Epithelial cell of proximal tubule (primary cell): ENCODE data around the gene TTC29. TPM values are rescaled to one million over a fixed set of nuclear protein-coding genes. Genes with fewer than 3 reads are reported as not detected.

Experiments
- DNase-seq: peaks from one replicate; pipeline ENCODE4 v3.0.0-alpha.2; 2011; ENCODE audit warnings: low read depth
- H3K4me3 ChIP-seq: 2 replicates; pipeline ENCODE4 v1.5.1; 2011; ENCODE audit warnings: low read depth, mild to moderate bottlenecking, low read length
- total RNA-seq: library from RNA; depleted of rRNA; stranded (reverse); fragments of >200 nt; gene quantifications from 2 replicates; pipeline ENCODE4 v1.2.3, GENCODE V29; 2015
- TF ChIP-seq, protein P1 (sequence below): conservative IDR thresholded peaks from 2 replicates; pipeline ENCODE4 v1.5.1; 2012; ENCODE audit warnings: low read depth, mild to moderate bottlenecking, low read length

Gene TTC29
- total RNA-seq, 1 donor from 2014 or later: 2.5 TPM

DNA sequence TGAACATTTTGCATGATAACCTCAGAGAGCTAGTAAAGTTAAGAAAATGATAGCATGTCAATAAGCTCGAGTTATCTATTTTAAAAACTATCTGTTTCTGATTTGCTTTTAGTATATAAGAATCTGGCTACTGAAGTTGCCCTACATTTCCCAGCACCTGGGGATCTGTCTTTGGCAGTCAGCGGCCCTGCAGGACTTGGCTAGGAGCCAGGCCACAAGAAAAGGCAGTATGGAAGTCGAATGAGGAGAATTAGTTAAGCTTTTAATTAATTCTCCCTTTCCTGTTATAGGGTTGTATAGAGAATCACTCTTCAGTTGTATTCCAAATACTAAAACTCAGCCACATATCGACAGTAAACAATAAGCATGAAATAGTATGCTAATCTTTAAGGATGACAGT, 284.3 kb downstream of the TTC29 start:
- TF ChIP-seq, protein P1, sequence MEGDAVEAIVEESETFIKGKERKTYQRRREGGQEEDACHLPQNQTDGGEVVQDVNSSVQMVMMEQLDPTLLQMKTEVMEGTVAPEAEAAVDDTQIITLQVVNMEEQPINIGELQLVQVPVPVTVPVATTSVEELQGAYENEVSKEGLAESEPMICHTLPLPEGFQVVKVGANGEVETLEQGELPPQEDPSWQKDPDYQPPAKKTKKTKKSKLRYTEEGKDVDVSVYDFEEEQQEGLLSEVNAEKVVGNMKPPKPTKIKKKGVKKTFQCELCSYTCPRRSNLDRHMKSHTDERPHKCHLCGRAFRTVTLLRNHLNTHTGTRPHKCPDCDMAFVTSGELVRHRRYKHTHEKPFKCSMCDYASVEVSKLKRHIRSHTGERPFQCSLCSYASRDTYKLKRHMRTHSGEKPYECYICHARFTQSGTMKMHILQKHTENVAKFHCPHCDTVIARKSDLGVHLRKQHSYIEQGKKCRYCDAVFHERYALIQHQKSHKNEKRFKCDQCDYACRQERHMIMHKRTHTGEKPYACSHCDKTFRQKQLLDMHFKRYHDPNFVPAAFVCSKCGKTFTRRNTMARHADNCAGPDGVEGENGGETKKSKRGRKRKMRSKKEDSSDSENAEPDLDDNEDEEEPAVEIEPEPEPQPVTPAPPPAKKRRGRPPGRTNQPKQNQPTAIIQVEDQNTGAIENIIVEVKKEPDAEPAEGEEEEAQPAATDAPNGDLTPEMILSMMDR: no peak
- DNase-seq: no peak
- H3K4me3 ChIP-seq: no peak overlapping the region
